ENCODE results near the gene SIPA1L3.
"Not testable (repeated sequence)": the region's sequence is repeated elsewhere in the genome, so short reads cannot be mapped to it uniquely, and the experiment has no call there.

Gene SIPA1L3

DNA sequence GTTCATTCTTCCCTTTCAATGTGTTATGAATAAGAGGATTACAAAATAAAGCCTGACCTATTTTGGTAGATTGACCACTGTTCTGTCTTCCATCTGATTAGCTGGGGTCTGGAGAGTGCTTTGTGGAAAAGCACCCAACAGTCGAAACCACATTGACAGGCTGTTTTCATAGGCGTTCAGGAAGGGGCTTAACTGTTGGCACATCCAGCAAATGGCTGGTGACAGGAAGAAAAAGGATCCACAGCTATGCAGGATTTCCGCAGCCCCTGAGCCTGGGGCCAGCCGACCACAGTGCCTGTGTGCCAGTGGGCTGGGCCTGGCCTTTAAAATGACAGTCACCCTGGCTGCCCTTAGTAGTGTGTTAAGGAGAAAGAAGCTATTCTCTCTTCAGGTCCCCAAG lies 113.3 kb downstream of the SIPA1L3 start:
- no peak for DNase-seq (ENCODE audit: low spot score)

DNA sequence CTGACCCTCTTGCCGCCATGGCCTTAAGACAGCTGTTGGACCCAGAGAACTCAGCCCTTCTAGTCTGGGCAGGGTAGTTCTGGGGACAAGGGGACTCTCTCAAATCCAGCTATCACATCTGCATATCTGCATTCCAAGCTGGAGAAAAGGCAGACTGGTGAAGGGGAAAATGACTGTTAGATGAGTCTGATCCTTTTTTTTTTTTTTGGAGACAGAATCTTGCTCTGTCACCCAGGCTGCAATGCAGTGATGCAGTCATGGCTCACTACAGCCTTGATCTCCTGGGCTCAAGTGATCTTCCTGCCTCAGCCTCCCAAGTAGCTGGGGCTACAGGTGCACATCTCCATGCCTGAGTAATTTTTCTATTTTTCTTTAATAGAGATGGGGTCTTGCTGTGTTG lies 114.3 kb downstream of the SIPA1L3 start:
- DNase-seq (ENCODE audit: low spot score): no peak

DNA sequence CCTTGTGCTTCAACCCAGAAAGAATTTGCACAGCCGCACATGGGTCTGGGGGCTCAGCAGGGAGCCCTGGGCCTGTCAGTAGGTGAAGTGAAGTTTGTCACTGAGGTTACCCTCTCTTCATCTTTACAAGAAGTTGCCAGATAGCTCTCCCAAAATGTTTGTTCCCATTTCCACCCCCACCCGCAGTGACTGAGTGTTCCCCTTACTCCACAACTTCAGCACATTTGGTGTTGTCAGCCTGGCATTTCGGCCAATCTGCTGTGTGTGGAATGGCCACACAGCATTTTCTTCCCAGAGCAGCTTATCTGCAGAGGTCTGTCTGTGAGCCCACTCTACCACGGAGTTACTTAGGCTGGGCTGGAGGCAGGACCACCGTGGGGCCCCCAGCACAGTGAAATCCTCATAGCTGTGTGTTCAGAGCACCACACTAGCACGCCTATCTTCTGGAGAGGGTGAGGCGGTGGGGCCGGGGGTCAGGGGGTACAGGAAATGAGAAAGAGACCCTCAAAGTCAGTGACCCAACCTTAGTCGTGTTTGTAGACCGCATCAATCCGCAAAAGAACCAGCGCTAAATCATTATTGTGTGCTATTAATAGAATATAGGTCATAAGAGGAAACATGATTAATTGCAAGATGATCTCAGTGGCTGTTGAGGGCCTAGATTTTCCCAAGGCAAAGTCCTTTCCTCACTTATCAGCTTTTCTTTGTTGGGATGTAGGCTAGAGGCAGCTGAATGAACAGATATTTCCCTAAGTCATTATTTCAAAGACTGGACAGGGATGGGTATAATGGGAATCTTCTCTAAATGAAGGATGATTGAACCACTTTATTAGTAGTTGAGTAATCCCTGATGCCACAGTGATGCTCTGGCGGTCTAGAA lies 116.0 kb downstream of the SIPA1L3 start:
- no peak for DNase-seq (ENCODE audit: low spot score)

DNA sequence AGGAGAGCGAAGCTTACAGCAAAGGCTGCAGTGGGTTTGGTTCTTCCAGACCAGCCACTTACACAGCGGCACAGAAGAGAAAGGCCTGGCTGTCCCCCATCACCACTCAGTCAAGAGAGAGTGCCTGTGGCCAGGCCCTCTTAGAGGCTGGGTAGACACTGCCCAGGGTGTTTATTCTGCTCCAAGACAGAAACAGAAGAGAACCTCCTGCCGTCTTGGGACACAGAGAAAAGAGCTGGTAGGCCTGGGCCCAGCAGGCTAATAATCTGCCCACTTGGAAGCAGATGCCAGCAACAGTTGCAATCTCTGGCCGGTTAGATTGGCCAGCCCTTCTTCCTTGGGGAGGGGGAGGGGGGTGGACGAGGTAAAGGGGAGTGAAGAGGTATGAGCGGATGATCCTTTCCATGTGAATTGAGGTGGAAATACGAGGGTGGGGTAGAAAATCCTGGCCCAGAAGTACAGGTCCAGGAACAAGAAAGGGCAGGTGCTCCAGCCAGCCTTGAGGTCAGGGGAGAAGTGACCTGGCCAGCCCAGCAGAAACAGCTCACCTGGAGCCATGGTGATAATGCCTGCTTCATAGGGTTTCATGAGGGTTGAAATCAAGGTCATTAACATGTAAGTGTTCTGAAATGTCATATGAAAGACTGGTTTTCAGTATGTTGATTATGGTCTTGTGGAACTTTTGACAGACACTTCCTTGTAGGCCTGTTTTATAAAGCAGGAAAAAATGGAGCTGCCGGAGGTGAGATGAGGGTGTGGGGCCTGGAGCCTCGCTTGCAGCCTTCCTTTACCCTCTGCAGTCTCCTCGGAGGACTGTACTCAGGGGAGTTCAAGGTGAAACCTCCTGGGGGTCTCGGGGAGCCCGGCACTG lies 116.9 kb downstream of the SIPA1L3 start:
- DNase-seq (ENCODE audit: low spot score): no peak

DNA sequence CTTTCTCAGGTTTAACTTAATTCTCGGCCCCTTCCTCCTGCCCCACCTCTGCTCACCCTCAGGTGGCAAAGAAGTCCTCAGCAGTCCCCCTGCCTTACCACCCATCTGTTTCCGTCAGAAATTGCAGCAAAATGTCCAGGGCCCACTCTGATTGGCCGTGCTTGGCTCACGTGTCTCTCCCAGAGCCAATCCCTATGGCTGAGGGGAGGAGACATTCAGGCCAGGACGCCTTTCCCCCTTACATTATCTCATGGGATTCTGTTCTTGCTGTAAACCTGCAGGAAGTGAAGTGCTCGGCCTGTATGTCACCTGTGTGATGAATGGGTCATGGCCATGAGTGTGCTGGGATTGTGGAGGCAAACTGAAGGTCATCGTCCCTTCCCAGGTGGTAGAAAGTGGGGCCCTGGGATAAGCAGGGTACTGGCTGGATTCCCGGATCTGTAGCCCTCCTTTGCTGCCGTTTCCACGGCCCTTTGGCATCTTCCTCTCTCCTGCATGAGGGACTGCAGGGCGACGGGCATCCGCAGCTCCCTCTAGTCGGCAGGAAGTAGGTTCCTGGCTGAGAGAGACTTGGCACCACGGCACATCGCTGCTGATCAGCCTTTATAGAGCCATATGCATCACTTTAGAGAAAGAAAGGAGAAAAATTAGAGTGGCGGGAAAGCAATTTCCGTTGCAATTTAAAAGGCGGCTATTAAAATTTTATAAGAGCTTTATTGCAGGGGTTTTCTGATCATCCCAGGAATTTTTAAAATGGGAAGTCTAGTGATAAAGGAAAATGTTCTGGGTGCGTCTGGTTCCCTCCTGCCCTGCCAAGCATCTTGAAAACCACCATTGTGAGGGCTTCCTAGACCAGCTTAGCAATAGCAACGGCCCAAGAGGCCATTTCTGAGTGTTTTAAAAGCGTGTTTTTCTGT lies 118.2 kb downstream of the SIPA1L3 start:
- no peak for DNase-seq (ENCODE audit: low spot score)

DNA sequence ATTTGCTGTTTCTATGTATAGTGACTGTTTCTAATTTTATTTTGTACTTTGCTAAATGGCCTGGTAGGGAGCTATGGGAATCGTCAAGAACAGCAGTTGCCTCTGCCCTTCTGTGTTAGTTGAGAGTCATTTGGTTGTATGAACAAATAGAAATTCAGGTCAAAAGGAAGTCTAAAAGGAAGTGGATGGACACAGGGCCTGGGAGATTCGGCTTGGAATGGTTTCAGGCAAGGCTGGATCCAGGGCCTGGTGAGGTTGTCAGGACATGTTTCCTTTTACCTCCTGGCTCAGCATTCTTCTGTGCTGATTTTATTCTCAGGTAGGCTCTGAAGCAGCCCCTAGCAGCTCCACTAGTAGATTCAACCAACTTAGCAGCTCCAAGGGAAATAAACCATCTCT lies 118.9 kb downstream of the SIPA1L3 start:
- DNase-seq (ENCODE audit: low spot score): no peak

DNA sequence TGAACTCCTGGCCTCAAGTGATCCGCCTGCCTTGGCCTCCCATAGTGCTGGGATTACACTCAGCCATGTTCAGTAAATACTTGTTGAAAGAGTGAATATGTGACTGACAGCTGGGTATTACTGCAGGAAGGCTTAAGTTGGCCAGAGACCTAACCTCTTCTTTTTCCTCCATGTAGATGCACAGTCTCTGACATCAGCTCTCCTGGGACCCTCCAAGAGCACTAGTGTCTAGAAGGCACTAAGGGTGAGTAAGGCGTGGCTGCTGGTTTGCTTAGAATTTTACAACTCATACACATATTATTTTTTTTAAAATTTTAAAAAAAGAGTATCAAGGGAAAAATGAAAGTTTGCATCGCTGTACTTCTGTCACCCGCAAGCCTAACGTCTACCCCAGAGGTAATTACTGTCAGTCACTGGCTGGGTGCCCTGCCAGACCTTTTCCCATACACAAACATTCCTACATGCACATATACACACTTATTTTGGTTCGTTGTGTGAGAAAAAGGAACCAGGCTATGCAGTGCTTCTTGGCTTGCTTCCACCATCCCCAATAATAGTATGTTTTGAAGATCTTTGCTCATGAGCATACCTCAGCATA lies 122.0 kb downstream of the SIPA1L3 start:
- DNase-seq (ENCODE audit: low spot score): no peak

DNA sequence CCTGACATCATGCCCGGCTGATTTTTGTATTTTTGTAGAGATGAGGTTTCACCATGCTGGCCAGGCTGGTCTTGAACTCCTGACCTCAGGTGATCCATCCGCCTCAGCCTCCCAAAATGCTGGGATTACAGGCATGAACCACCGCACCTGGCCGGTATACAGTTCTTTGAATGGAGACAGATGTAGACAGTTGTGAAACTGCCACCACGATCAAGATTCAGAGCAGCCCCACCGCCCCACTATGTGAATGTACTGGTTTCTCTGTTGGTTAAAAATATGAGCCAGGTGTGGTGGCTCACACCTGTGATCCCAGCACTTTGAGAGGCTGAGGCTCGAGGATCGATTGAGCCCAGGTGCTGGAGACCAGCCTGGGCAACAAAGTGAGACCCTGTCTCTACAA lies 123.0 kb downstream of the SIPA1L3 start:
- DNase-seq (ENCODE audit: low spot score): not testable (repeated sequence)

DNA sequence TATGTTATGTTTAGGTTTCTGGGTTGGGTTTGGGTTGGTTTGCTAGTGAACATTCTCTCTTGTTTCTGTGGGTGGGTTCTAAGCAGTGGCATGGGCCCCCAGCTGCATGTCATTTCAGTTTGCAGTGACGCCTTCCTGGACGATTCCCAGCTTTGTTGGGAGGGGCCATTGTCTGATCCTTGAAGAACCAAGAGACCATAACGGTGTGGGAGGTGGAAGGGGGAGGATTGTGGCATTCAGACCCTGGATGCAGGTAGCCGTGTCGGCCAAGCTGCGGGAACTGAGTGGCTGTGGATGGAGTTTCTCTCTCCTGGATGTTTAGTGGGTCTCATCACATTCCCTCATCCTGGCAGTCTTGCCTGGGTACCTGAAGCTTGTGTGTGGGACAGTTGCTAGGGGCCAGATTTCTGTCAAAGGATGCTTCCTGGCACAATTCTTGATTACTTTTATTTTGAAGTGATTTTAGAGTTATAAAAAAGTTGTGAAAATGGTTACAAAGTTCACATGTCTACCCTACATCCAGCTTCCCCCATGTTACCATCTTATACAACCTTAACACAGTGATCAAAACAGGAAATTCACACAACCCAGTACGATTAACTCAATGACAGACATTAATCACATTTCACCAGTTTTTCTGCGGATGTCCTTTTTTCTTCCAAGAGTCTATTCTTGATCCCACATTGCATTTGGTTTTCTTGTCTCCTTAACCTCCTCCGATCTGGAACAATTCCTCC lies 123.8 kb downstream of the SIPA1L3 start:
- DNase-seq (ENCODE audit: low spot score): no peak

DNA sequence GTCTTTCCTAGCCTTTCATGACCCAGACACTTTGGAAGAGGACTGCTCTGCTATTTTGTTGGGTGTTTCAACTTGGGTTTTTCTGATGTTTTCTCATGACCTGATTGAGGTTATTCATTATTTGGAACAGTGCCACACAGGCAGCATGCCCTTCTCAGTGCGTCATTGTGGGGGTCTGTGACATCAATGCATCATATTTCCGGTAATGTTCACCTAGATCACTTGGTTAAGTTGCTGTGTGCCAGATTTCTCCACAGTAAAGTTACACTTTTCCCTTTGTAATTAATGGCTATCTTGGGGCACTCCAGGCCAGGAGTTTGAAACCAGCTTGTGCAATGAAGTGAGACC lies 124.4 kb downstream of the SIPA1L3 start:
- no peak for DNase-seq (ENCODE audit: low spot score)

DNA sequence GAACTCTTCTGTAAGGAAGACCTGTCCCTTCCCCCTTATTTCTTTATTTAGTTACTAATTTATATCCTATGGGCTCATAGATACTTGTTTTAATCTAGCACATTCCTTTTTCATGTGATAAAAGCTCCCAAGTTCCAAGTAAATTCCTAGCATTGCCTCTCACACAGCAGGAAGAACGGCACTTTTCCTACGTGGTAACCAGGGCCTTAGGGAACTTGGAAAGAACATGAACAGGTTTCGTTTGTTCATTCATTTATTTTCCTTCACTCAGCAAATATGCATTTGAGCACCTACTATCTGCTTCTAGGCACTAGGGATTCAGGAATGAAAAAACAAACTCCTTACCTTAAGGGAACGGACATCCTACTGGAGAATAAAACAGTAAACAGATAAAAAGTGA lies 125.1 kb downstream of the SIPA1L3 start:
- DNase-seq (ENCODE audit: low spot score): no peak

DNA sequence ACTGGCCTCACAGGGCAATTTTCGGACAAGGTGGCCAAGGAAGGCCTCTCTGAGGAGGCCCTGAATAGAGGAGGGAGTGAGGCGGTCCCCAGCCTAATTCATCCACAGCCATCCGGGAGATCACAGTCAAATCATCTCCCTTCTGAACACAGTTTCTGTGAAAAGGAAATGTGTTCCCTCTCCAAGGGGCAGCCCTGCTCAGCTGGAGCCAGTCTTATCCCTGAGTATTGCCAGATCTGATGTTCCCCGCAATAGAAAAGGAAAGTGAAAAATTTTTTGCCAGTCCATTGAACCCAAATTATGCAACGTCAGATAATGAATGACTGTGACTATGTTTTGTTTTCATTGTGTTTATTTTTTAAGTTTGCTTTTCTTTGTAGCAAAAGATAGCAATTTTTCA lies 125.9 kb downstream of the SIPA1L3 start:
- DNase-seq (ENCODE audit: low spot score): no peak

DNA sequence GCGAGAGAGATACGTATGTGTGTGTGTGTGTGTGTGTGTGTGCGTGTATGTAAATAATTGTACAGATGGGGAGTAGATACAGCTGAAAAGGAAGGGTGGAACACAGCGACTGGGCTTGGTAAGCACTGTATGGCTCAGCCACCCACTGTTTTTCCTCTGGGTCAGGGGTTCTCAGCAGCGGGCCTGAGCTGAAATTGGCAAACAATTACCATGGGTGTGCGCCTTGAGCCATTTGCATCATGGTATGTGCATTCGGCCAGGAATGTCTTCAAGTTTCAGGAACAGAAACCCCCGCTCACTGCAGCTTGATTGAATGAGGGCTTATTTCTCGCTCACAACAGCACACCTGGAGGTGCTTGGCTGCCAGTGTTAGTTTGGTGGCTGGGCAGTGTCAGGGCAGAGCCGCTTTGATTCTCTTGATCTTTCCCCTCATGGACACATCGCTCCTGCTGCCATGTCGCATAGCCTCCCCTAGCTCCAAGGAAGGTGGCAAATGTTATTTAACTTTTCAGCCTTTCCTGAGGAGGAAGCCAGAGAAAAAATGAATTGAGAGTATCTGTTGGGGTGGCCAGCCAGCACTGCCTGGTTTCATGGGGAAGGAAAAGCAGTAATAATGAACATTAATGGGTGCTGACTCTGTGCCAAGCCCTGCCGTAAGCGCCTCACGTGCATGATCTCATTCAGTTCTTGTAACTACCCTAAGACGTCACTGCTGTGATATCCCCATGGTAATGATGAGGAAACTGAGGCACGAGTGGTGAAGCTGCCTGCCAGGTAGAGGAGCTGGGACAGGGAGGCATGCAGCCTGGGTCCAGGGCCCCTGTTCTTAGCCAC lies 126.9 kb downstream of the SIPA1L3 start:
- no peak for DNase-seq (ENCODE audit: low spot score)

DNA sequence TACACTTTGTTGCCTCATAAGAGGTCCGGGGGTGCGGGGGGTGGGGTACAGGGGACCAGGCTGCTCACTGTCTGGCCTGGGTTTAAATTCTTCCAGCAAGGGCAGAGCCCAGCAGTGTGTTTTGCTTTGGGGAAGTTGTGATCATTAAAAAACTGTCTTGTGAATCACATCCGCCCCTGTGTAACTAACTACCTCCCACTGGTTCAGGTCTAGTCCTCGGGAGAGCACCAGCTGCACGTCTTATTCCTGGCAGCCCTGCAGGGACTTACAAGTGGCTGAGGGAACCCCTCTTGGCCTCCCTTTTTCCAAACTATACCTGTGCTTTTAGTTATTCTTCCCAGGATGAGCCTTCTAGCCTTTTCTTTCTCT lies 127.5 kb downstream of the SIPA1L3 start:
- no peak for DNase-seq (ENCODE audit: low spot score)

DNA sequence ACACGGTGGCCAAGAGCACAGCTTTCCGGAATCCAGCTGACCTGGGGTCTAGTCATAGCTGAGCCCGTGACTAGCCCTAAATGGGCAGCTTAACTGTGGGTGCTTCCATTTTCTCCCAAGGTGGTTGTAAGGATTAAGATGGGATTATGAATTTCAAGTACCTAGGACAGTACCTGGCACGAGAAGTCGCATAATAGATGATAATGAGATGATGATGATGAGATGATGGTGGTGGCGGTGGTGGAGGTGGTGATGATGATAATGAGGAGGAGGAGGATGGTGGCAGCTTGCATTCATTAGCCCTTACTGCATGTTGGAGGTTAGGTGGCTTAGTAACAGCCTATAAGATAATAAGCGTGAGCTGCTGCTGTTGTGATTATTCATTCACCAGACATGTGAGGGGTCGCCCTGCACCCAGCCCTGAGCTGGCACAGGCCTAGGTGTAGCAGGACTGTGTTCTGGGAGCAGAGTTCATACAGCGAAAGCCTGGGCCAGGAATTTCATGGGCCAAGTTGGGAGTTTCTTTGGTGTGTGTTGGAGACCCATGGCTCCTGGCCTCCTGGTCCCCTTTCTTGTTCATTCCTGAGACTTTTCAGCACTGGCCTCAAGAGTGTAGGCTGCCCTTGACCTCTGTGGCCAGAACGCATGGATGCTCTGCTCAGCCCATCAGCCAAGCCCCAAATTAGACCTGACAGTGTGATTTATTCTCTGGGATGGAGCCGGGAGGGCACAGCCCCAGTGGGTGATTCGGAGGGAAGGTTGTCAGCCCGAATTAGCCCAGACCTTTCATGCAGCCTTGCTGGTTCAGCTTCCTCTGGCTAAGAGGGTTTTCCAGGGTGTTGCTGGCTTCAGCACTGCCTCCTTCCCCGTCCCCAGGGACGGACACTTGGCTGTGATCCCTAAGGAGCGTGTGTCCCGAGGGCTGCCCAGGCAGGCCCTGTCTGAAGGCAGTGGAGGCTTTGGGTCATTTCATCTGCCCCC lies 128.8 kb downstream of the SIPA1L3 start:
- no peak for DNase-seq (ENCODE audit: low spot score)

DNA sequence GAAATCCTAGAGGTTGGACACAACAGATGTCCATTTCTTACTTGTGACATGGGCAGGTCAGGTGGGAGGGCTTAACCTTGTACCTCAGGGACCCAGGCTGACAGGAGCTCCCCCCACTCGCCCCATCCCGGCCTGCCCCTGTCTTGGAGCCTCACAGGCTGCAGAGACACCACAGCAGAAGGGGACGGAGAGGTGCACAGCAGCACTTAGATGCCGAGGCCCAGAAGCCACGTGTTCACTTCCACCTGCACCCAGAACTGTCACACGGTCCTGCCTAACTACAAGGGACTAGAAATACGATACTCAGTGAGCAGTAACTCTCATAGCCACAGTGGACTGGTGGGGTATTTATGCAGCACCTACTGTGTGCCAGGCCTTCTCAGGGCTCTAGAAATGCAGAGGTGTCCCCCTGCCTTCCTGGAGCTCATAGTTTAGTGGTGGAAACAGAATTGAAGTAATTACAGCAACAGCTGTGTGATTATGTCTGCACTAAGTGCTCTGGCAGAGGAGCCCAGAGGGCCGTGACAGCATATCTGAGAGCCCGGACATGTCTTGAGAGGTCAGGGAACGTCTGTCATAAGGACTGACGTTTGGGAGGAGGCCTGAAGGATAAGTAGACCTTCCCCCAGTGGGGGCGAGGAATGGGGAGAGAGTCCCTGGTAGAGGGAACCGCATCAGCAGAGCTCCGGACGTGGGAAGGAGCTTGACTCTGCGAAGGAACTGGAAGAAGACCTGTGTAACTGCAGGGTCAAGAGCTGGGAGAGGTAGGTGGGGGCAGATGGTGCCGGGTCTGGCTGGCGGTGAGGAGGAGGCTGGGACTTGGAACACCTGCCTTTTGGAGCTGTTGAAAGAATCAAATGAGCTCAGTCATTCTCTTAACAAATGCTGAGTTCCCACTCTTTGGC lies 130.0 kb downstream of the SIPA1L3 start:
- DNase-seq (ENCODE audit: low spot score): no peak

DNA sequence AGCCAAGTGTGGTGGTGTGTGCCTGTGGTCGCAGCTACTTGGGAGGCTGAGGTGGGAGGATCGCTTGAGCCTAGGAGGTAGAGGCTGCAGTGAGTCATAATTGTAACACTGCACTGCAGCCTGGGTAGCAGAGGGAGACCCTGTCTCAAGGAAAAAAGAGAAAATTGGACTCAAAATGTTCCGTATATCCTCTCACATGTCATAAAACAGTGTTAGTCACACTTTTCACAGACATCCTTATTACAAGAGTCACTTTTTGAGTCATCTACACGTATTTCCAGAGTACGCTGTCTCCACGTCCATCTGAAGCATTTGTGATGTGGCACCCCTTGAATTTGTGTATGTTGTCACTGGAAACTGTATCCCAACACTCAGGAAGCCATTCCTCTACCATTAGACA lies 133.0 kb downstream of the SIPA1L3 start:
- no peak for DNase-seq (ENCODE audit: low spot score)

DNA sequence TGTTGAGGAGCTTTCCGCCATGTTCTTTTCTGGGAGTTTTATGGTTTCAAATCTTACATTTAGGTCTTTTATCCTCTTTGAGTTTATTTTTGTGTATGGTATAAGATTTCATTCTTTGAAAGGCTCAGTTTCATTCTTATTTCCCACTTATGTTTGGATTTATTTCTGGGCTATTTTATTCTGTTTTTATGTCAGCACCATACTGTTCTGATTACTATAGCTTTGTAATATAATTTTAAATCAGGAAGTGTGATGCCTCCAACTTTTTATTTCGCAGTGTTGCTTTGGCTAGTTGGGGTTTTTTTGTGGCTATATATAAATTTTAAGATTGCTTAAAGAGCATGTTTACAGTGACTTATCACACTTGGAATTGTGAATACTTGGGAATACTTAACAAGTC lies 135.1 kb downstream of the SIPA1L3 start:
- DNase-seq (ENCODE audit: low spot score): no peak

All from ecto neural progenitor cell (in vitro differentiated cells).